ENCODE data around the gene PXDN.

The PXDN gene

GRCh38 chr2:1618191-1618961 lies 125.9 kb downstream of the PXDN start:
- FAIRE-seq (no peak), DNase-seq (ENCODE audit: insufficient read length) (no peak)
- no peak for TF ChIP-seq POLR2AphosphoS5 (IDR thresholded peaks at IDR 0.05; ENCODE audit: low read depth, low read length)
- TF ChIP-seq POLR2A (IDR thresholded peaks at IDR 0.05; ENCODE audit: low read depth, low read length), result no peak
- no peak for TF ChIP-seq TAF1 (IDR thresholded peaks at IDR 0.05; ENCODE audit: borderline replicate concordance, low read depth, low read length)

- FAIRE-seq (no peak), DNase-seq (ENCODE audit: insufficient read length) (no peak)
- TF ChIP-seq POLR2A (IDR thresholded peaks at IDR 0.05; ENCODE audit: low read depth, low read length) (no peak), POLR2AphosphoS5 (IDR thresholded peaks at IDR 0.05; ENCODE audit: low read depth, low read length) (no peak), TAF1 (IDR thresholded peaks at IDR 0.05; ENCODE audit: borderline replicate concordance, low read depth, low read length) (no peak)
Measured at GRCh38 chr2:1617425-1618021, 126.8 kb downstream of the PXDN start.

GRCh38 chr2:1614564-1614963 lies 129.8 kb downstream of the PXDN start:
- DNase-seq (ENCODE audit: insufficient read length) (no peak), FAIRE-seq (no peak)
- TF ChIP-seq POLR2AphosphoS5 (IDR thresholded peaks at IDR 0.05; ENCODE audit: low read depth, low read length) (no peak), POLR2A (IDR thresholded peaks at IDR 0.05; ENCODE audit: low read depth, low read length) (no peak), TAF1 (IDR thresholded peaks at IDR 0.05; ENCODE audit: borderline replicate concordance, low read depth, low read length) (no peak)

DNA sequence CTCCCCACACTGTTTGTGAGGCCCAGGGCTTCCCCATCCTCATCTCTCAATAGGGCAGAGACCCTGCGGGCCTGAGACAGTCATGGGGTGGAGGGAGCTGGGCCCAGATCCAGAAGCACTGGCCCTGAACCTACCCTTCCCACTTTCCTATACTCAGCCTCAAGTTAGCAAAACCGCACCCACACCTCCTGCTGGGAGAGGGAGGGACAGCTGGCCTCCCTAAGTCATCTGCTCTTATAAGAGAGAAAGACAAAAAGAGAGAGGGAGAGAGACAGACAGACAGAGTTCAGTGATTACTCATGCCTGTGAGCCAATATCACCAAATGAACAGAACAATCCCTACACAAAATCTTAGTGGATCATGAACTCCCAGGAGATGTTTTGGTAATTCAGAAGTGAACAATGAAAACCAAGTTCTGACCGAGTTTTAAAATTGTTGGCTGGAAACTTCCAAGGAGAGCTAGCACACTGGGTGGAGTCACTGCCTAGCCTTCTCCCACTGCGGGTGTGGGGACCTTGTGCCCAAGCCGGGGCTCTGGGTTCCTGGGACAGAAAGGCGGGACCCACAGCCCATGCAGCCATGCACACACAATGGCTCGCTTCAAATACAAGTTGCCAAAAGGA lies 130.5 kb downstream of the PXDN start:
- TF ChIP-seq POLR2A (IDR thresholded peaks at IDR 0.05; ENCODE audit: low read depth, low read length) (no peak), POLR2AphosphoS5 (IDR thresholded peaks at IDR 0.05; ENCODE audit: low read depth, low read length) (no peak), TAF1 (IDR thresholded peaks at IDR 0.05; ENCODE audit: borderline replicate concordance, low read depth, low read length) (no peak)
- no peak for FAIRE-seq
- DNase-seq (ENCODE audit: insufficient read length), result no peak

- DNase-seq (ENCODE audit: insufficient read length) (no peak), FAIRE-seq (no peak)
- TF ChIP-seq POLR2A (IDR thresholded peaks at IDR 0.05; ENCODE audit: low read depth, low read length) (no peak), TAF1 (IDR thresholded peaks at IDR 0.05; ENCODE audit: borderline replicate concordance, low read depth, low read length) (no peak), POLR2AphosphoS5 (IDR thresholded peaks at IDR 0.05; ENCODE audit: low read depth, low read length) (no peak)
Measured at GRCh38 chr2:1613078-1613445, 131.3 kb downstream of the PXDN start.

DNA sequence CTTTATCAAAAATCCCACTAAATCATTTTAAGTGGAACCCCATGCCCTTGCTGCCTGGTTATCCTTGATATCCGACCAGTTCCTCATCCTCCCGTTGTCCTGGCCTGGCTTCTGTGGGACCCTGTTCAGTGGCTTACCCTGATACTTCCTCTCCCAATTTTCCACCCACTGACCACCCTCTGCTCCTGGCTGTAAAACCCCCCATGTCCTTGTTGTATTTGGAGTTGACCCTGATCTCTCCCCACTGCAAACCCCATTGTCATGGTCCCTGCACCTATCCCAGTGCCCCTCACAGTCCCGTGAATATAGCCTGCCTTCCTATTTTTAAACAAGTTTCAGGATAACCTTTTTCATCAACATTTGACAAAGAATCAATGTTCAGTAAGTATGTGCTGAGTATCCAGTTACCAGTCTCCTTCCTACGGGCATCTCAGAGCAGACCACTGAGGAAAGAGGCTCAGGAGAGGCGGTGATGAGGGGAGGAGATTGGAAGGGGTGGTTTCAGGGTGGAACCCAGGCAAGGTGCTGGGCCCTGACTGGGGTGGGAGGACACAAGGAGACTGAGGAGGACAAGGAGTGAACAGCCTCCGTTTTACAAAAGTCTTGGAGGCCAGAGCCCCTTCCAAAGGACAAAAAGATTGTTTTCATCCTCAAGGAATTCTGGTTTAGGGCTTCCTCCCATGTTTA lies 131.8 kb downstream of the PXDN start:
- no peak for DNase-seq (ENCODE audit: insufficient read length)
- no peak for FAIRE-seq
- TF ChIP-seq POLR2AphosphoS5 (IDR thresholded peaks at IDR 0.05; ENCODE audit: low read depth, low read length) (no peak), POLR2A (IDR thresholded peaks at IDR 0.05; ENCODE audit: low read depth, low read length) (no peak), TAF1 (IDR thresholded peaks at IDR 0.05; ENCODE audit: borderline replicate concordance, low read depth, low read length) (no peak)

GRCh38 chr2:1611886-1612285 lies 132.4 kb downstream of the PXDN start:
- FAIRE-seq, result no peak
- DNase-seq (ENCODE audit: insufficient read length), result no peak
- TF ChIP-seq TAF1 (IDR thresholded peaks at IDR 0.05; ENCODE audit: borderline replicate concordance, low read depth, low read length) (no peak), POLR2A (IDR thresholded peaks at IDR 0.05; ENCODE audit: low read depth, low read length) (no peak)

GRCh38 chr2:1610096-1610485 lies 134.2 kb downstream of the PXDN start:
- TF ChIP-seq TAF1 (IDR thresholded peaks at IDR 0.05; ENCODE audit: borderline replicate concordance, low read depth, low read length) (no peak), POLR2A (IDR thresholded peaks at IDR 0.05; ENCODE audit: low read depth, low read length) (no peak)
- DNase-seq (ENCODE audit: insufficient read length), result no peak
- no peak for FAIRE-seq

DNA sequence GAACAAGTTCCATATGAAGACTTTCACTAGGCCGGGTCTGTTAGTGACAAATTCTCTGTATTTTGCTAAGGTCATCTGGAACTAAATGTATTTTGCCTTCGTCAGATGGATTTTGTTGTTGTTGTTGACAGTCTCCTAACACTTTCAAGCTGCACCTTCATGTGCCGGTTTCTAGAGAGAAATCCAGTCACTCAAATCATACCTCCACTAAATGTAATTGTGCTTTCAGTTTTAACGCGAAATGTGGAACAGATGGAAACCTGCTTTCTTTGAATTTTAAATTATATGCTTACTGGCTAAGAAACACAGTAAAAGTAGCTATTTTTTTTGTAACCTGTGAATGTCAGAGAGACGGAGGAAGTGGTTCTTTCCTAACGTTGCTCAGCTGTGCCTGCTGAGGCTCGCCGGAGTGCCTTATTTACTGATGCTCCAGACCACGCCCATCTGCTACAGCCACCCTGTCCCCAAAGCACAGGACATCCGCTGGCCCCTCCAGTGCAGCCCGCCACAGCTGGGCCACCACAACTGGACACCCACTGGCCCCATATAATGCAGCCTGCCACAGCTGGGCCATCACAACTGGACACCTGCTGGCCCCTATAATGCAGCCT lies 134.7 kb downstream of the PXDN start:
- FAIRE-seq, result no peak
- no peak for TF ChIP-seq POLR2AphosphoS5 (IDR thresholded peaks at IDR 0.05; ENCODE audit: low read depth, low read length)
- no peak for TF ChIP-seq TAF1 (IDR thresholded peaks at IDR 0.05; ENCODE audit: borderline replicate concordance, low read depth, low read length)
- no peak for TF ChIP-seq POLR2A (IDR thresholded peaks at IDR 0.05; ENCODE audit: low read depth, low read length)
- no peak for DNase-seq (ENCODE audit: insufficient read length)

- FAIRE-seq, result no peak
- no peak for TF ChIP-seq POLR2A (IDR thresholded peaks at IDR 0.05; ENCODE audit: low read depth, low read length)
- TF ChIP-seq TAF1 (IDR thresholded peaks at IDR 0.05; ENCODE audit: borderline replicate concordance, low read depth, low read length), result no peak
- TF ChIP-seq POLR2AphosphoS5 (IDR thresholded peaks at IDR 0.05; ENCODE audit: low read depth, low read length), result no peak
- DNase-seq (ENCODE audit: insufficient read length), result no peak
Measured at GRCh38 chr2:1609040-1609439, 135.3 kb downstream of the PXDN start.

GRCh38 chr2:1607971-1608688 lies 136.2 kb downstream of the PXDN start:
- DNase-seq (ENCODE audit: insufficient read length), result no peak
- TF ChIP-seq TAF1 (IDR thresholded peaks at IDR 0.05; ENCODE audit: borderline replicate concordance, low read depth, low read length) (no peak), POLR2AphosphoS5 (IDR thresholded peaks at IDR 0.05; ENCODE audit: low read depth, low read length) (no peak), POLR2A (IDR thresholded peaks at IDR 0.05; ENCODE audit: low read depth, low read length) (no peak)
- FAIRE-seq, result no peak

Data from GM12892 (cell line).